ENCODE results near the gene TFEB. TPM values are rescaled to one million over a fixed set of nuclear protein-coding genes. Genes with fewer than 3 reads are reported as not detected.

The TFEB gene
- total RNA-seq, 1 donor from 2014 or later = 18.6 TPM

- DNase-seq (ENCODE audit: low spot score in 2 of 2) = no peak
- H3K27me3 ChIP-seq = no peaks in the 10 kb centered on the region
- H3K27ac ChIP-seq = peak overlapping the region; percentile 86 to 90
- intact Hi-C loops (cut with DNase I) = no loop called here
- TF ChIP-seq CTCF (IDR thresholded peaks at IDR 0.05) = no peak
- H3K36me3 ChIP-seq = no peaks in the 10 kb centered on the region
- H3K9me3 ChIP-seq = no peaks in the 10 kb centered on the region
- H3K4me3 ChIP-seq = no peak overlapping the region
- peaks cover 22 to 48% of the 10 kb centered on the region in 2 donors for H3K4me1 ChIP-seq
Measured at GRCh38 chr6:41711323-41712038, 23.9 kb downstream of the TFEB start.

DNA sequence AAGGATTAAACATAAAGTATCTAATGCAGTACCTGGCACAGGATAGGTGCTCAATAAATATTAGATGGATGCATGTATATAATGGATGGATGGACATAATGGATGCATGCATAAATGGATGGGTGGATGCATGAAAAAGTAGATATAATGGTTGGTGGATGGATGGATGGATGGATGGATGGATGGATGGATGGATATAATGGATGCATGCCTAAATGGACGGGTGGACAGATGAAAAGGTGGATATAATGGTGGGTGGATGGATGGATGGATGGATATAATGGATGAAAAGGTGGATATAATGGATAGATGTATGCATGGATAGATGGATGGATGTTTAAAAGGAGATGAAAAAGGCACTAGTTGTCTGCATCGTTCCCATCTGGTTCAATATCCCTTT, 26.0 kb downstream of the TFEB start:
- no peak overlapping the region for H3K4me3 ChIP-seq
- no peak overlapping the region for H3K27ac ChIP-seq
- intact Hi-C loops (cut with DNase I) = loop anchor here (5.0 to 10.0 kb wide), 2 partner anchors 78 to 335 kb away; partner anchors contain the start of gene TOMM6
- H3K9me3 ChIP-seq = no peaks in the 10 kb centered on the region
- H3K4me1 ChIP-seq = peaks cover 26 to 59% of the 10 kb centered on the region in 2 donors
- no peak for DNase-seq (ENCODE audit: low spot score in 2 of 2)
- no peaks in the 10 kb centered on the region for H3K27me3 ChIP-seq
- no peak for TF ChIP-seq CTCF (IDR thresholded peaks at IDR 0.05)
- H3K36me3 ChIP-seq = no peaks in the 10 kb centered on the region

- no peak for DNase-seq (ENCODE audit: low spot score in 2 of 2)
- peaks cover 23 to 53% of the 10 kb centered on the region in 2 donors for H3K4me1 ChIP-seq
- intact Hi-C loops (cut with DNase I) = loop anchor here (5.0 to 10.0 kb wide), 2 partner anchors 78 to 336 kb away; partner anchors contain the start of gene TOMM6
- H3K36me3 ChIP-seq = no peaks in the 10 kb centered on the region
- no peak overlapping the region for H3K4me3 ChIP-seq
- no peaks in the 10 kb centered on the region for H3K9me3 ChIP-seq
- no peak for TF ChIP-seq CTCF (IDR thresholded peaks at IDR 0.05)
- no peaks in the 10 kb centered on the region for H3K27me3 ChIP-seq
- H3K27ac ChIP-seq = no peak overlapping the region
Measured at GRCh38 chr6:41708856-41709255, 26.6 kb downstream of the TFEB start.

DNA sequence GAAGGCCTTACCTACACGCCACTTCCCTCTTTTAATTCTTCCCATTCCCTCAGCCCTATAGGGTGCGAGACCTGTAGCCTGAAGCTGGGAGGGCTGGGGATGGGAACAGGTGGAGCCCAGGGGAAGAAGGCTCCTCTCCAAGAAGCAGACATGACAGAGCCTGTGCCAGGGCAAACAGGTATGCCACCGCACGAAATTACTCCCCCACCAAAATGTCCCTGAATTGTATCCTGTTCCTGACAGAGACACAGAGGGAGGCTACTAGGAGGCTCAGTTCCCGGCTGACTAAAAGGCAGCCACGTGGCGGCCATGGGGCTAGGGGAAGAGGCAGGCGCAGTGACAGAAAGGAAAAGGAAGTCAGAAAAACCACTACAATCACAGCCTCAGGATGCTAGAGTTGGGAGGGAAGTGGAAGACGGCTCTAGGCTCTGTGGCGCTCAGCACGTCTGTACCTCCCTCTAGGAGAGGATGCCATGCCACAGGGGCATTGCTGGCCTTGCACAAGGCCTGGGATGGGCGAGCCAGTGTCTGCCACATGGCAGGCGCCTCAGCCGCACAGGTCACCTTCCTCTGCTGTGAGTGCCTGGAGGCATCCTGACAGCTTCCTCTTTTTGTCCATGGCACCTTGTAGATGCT, 27.7 kb downstream of the TFEB start:
- no peaks in the 10 kb centered on the region for H3K27me3 ChIP-seq
- H3K4me3 ChIP-seq = no peak overlapping the region
- no peak for TF ChIP-seq CTCF (IDR thresholded peaks at IDR 0.05)
- no peaks in the 10 kb centered on the region for H3K36me3 ChIP-seq
- H3K4me1 ChIP-seq = peaks cover 12 to 42% of the 10 kb centered on the region in 2 donors
- no peak for DNase-seq (ENCODE audit: low spot score in 2 of 2)
- no peaks in the 10 kb centered on the region for H3K9me3 ChIP-seq
- intact Hi-C loops (cut with DNase I) = loop anchor here (5.0 to 10.0 kb wide), 2 partner anchors 80 to 337 kb away; partner anchors contain the start of gene TOMM6
- peak overlapping the region; percentile 86 to 90 for H3K27ac ChIP-seq

- Histone ChIP-seq H3K36me3 (no peaks in the 10 kb centered on the region), H3K27ac (peak overlapping the region; percentile 86 to 90), H3K4me3 (peak overlapping the region in 1 of 2 donors; percentile 7), H3K27me3 (no peaks in the 10 kb centered on the region), H3K9me3 (no peaks in the 10 kb centered on the region), H3K4me1 (peaks cover 8 to 35% of the 10 kb centered on the region in 2 donors)
- no peak for TF ChIP-seq CTCF (IDR thresholded peaks at IDR 0.05)
- DNase-seq (ENCODE audit: low spot score in 2 of 2) = no peak
- intact Hi-C loops (cut with DNase I) = loop anchor here (1.0 to 10.0 kb wide), 3 partner anchors 28 to 338 kb away; partner anchors contain the start of genes TFEB and TOMM6
Measured at GRCh38 chr6:41706876-41707564, 28.4 kb downstream of the TFEB start.
